ENCODE measurements around the gene TSPAN7.

- TF ChIP-seq, protein P1, sequence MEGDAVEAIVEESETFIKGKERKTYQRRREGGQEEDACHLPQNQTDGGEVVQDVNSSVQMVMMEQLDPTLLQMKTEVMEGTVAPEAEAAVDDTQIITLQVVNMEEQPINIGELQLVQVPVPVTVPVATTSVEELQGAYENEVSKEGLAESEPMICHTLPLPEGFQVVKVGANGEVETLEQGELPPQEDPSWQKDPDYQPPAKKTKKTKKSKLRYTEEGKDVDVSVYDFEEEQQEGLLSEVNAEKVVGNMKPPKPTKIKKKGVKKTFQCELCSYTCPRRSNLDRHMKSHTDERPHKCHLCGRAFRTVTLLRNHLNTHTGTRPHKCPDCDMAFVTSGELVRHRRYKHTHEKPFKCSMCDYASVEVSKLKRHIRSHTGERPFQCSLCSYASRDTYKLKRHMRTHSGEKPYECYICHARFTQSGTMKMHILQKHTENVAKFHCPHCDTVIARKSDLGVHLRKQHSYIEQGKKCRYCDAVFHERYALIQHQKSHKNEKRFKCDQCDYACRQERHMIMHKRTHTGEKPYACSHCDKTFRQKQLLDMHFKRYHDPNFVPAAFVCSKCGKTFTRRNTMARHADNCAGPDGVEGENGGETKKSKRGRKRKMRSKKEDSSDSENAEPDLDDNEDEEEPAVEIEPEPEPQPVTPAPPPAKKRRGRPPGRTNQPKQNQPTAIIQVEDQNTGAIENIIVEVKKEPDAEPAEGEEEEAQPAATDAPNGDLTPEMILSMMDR (IDR thresholded peaks at IDR 0.05), result no peak
- no peak for TF ChIP-seq POLR2A (IDR thresholded peaks at IDR 0.05)
- TF ChIP-seq EP300 (IDR thresholded peaks at IDR 0.05; ENCODE audit: low read depth), result no peak
- TF ChIP-seq POLR2AphosphoS5 (IDR thresholded peaks at IDR 0.05), result no peak
Observed at GRCh38 chrX:38596939-38597338, 35.6 kb downstream of the TSPAN7 start.
